HepG2 (cell line): ENCODE data around the gene SKIC2. TPM values are rescaled to one million over a fixed set of nuclear protein-coding genes. Genes with fewer than 3 reads are reported as not detected.

Source experiments
- ADNP ChIP-seq: sonication (generic); formaldehyde crosslinking; IDR thresholded peaks from 2 replicates; pipeline ENCODE4 v1.4.0; 2020; ENCODE audit warnings: missing genetic modification reagents
- FLYWCH1 ChIP-seq: sonication (generic); formaldehyde crosslinking; IDR thresholded peaks from 2 replicates; pipeline ENCODE4 v1.8.1; 2023; ENCODE audit warnings: mild to moderate bottlenecking, missing genetic modification reagents
- FOXP1 ChIP-seq, 2 experiments: fragments of 450-650 bp in 1 of 2; IDR thresholded peaks; 2 replicates each; pipeline ENCODE4 v1.6.1; 2017 to 2018; ENCODE audit warnings: antibody characterized with exemption in 1 of 2
- JUND ChIP-seq: sonication (generic); formaldehyde crosslinking; IDR thresholded peaks from 2 replicates; pipeline ENCODE4 v1.8.0; 2022; ENCODE audit warnings: mild to moderate bottlenecking, missing genetic modification reagents
- RFX3 ChIP-seq: IDR thresholded peaks from 2 replicates; pipeline ENCODE4 v1.6.1; 2016; ENCODE audit warnings: missing biosample characterization, missing genetic modification reagents
- SCMH1 ChIP-seq: sonication (generic); formaldehyde crosslinking; IDR thresholded peaks from 2 replicates; pipeline ENCODE4 v1.9.0; 2021; ENCODE audit warnings: missing genetic modification reagents, mild to moderate bottlenecking, borderline replicate concordance
- SMAD1 ChIP-seq: sonication (generic); formaldehyde crosslinking; IDR thresholded peaks from 2 replicates; pipeline ENCODE4 v1.4.0; 2020; ENCODE audit warnings: missing genetic modification reagents, low read depth, mild to moderate bottlenecking, borderline replicate concordance
- SNAI1 ChIP-seq: sonication (generic); formaldehyde crosslinking; IDR thresholded peaks from 2 replicates; pipeline ENCODE4 v1.5.0; 2020; ENCODE audit warnings: mild to moderate bottlenecking, missing genetic modification reagents, borderline replicate concordance
- YEATS4 ChIP-seq: sonication (generic); formaldehyde crosslinking; IDR thresholded peaks from 2 replicates; pipeline ENCODE4 v1.4.0; 2020; ENCODE audit warnings: missing genetic modification reagents, borderline replicate concordance
- YY1 ChIP-seq: IDR thresholded peaks from 2 replicates; pipeline ENCODE4 v1.6.1; 2011; ENCODE audit warnings: low read length, low read depth, moderate library complexity, mild to moderate bottlenecking; ENCODE audit not compliant: insufficient read depth, insufficient replicate concordance
- ZBTB3 ChIP-seq: sonication (generic); formaldehyde crosslinking; IDR thresholded peaks from 2 replicates; pipeline ENCODE4 v1.4.0; 2020; ENCODE audit warnings: low read depth, mild to moderate bottlenecking, moderate library complexity, missing genetic modification reagents, borderline replicate concordance
- ZBTB42 ChIP-seq: sonication (generic); formaldehyde crosslinking; IDR thresholded peaks from 2 replicates; pipeline ENCODE4 v1.5.0; 2020; ENCODE audit warnings: mild to moderate bottlenecking, missing genetic modification reagents
- ZFY ChIP-seq: sonication (generic); formaldehyde crosslinking; IDR thresholded peaks from 2 replicates; pipeline ENCODE4 v1.4.0; 2020; ENCODE audit warnings: missing genetic modification reagents
- ZMYM2 ChIP-seq: sonication (generic); formaldehyde crosslinking; IDR thresholded peaks from 2 replicates; pipeline ENCODE4 v1.8.0; 2022; ENCODE audit warnings: mild to moderate bottlenecking, missing genetic modification reagents
- ZNF10 ChIP-seq: sonication (generic); formaldehyde crosslinking; IDR thresholded peaks from 2 replicates; pipeline ENCODE4 v1.4.0; 2020; ENCODE audit warnings: mild to moderate bottlenecking, low read depth, missing genetic modification reagents, borderline replicate concordance
- polyA plus RNA-seq, 8 experiments: library from polyadenylated mRNA; depleted of rRNA in 3 of 8; stranded (reverse) in 7 of 8; unstranded in 1 of 8; fragments of >200 nt; fragmentation: Illumina TruSeq in 4 of 8; extraction: Trizol in 4 of 8; gene quantifications; 2 replicates each; pipeline versions ENCODE4 v1.2.1 to v1.2.3, GENCODE V29; 2011 to 2016; ENCODE audit warnings: low read depth in 4 of 8, missing spikeins in 1 of 8, mixed read lengths in 1 of 8; ENCODE audit not compliant: insufficient read depth in 1 of 8
- total RNA-seq, 5 experiments: library from RNA; depleted of rRNA; stranded (reverse); fragments of >200 nt; fragmentation: Illumina TruSeq; extraction: Trizol; gene quantifications; 2 replicates each; pipeline ENCODE4 v1.2.3, GENCODE V29; 2016; ENCODE audit warnings: low read depth in 1 of 5
- TF ChIP-seq, protein P1 (sequence below): sonication (generic); formaldehyde crosslinking; IDR thresholded peaks from 2 replicates; pipeline ENCODE4 v1.5.0; 2020; ENCODE audit warnings: missing genetic modification reagents, mild to moderate bottlenecking, borderline replicate concordance
- TF ChIP-seq, protein P2 (sequence below): sonication (generic); formaldehyde crosslinking; IDR thresholded peaks from 2 replicates; pipeline ENCODE4 v1.5.1; 2020; ENCODE audit warnings: missing genetic modification reagents, mild to moderate bottlenecking, borderline replicate concordance
- TF ChIP-seq, protein P3 (sequence below): conservative IDR thresholded peaks from 2 replicates; pipeline ENCODE4 v1.6.1; 2018; ENCODE audit warnings: missing genetic modification reagents
- TF ChIP-seq, protein P4 (sequence below), 2 experiments: sonication (generic) in 1 of 2; formaldehyde crosslinking in 1 of 2; IDR thresholded peaks; 2 replicates each; pipeline versions ENCODE4 v1.4.0 to v1.6.1; 2018 to 2020; ENCODE audit warnings: missing genetic modification reagents in 2 of 2, borderline replicate concordance in 1 of 2, low read depth in 1 of 2, mild to moderate bottlenecking in 1 of 2, missing biosample characterization in 1 of 2
- TF ChIP-seq, protein P5 (sequence below): sonication (generic); formaldehyde crosslinking; IDR thresholded peaks from 2 replicates; pipeline ENCODE4 v1.4.0; 2020; ENCODE audit warnings: mild to moderate bottlenecking, missing genetic modification reagents
- TF ChIP-seq, protein P6 (sequence below): sonication (generic); formaldehyde crosslinking; IDR thresholded peaks from 2 replicates; pipeline ENCODE4 v1.5.0; 2020; ENCODE audit warnings: mild to moderate bottlenecking, missing genetic modification reagents

The SKIC2 gene
- total and polyA plus RNA-seq, 2 of the 13 experiments (the other 11 are each of a cell fraction or from before 2014, with no cell fraction given), result 67.1 to 68.4 TPM

DNA sequence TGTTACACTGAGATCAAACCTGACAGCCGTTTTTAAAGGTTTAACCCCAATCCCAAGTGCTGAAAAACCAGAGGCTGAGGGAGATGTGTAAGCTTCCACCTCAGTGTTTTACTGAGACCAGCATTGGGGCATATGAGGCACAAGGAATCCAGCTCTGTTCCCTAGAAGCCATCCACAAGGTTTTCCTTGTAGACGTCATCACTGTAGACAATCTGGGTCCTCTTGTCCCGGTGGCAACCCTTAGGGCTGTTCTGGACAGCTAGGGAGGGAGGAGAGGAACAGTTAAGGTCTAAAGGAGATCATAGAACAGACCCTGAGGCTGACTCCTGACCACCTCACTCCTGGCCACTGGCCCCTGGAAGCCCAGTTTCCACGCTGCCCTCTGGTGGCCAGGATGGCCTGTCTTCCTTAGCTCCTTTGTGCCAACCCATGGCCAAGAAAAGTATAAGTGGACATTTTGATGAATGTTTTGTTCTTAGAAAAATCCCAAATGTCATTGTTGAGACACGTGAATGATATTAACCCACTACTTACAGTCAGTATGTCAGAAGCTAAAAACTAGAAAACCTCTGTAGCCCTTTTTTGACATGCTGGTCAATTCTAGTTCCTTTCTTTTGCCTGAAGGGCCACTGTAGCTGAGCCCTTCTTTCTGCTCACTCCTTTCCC, 6.7 kb upstream of the SKIC2 start (continued):
- TF ChIP-seq, protein P1, sequence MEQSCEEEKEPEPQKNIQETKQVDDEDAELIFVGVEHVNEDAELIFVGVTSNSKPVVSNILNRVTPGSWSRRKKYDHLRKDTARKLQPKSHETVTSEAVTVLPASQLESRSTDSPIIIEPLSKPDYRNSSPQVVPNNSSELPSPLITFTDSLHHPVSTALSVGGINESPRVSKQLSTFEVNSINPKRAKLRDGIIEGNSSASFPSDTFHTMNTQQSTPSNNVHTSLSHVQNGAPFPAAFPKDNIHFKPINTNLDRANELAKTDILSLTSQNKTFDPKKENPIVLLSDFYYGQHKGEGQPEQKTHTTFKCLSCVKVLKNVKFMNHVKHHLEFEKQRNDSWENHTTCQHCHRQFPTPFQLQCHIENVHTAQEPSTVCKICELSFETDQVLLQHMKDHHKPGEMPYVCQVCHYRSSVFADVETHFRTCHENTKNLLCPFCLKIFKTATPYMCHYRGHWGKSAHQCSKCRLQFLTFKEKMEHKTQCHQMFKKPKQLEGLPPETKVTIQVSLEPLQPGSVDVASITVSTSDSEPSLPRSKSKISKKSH (CRISPR knock-in tag), result no peak
- TF ChIP-seq SNAI1 (CRISPR knock-in tag) (no peak), SMAD1 (CRISPR knock-in tag) (no peak), FOXP1 (IDR thresholded peaks at IDR 0.05) (no peak), FOXP1 (CRISPR knock-in tag; IDR thresholded peaks at IDR 0.05) (no peak), ZMYM2 (CRISPR knock-in tag) (no peak), ADNP (CRISPR knock-in tag) (no peak), RFX3 (CRISPR knock-in tag) (no peak), JUND (no peak), YY1 (no peak), FLYWCH1 (CRISPR knock-in tag) (no peak), SCMH1 (CRISPR knock-in tag) (no peak), ZBTB3 (CRISPR knock-in tag) (no peak), ZBTB42 (no peak), YEATS4 (CRISPR knock-in tag) (no peak), ZNF10 (CRISPR knock-in tag) (no peak), ZFY (CRISPR knock-in tag) (no peak; the same call in 1 of the 2 replicates)
- TF ChIP-seq, protein P2, sequence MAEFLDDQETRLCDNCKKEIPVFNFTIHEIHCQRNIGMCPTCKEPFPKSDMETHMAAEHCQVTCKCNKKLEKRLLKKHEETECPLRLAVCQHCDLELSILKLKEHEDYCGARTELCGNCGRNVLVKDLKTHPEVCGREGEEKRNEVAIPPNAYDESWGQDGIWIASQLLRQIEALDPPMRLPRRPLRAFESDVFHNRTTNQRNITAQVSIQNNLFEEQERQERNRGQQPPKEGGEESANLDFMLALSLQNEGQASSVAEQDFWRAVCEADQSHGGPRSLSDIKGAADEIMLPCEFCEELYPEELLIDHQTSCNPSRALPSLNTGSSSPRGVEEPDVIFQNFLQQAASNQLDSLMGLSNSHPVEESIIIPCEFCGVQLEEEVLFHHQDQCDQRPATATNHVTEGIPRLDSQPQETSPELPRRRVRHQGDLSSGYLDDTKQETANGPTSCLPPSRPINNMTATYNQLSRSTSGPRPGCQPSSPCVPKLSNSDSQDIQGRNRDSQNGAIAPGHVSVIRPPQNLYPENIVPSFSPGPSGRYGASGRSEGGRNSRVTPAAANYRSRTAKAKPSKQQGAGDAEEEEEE, result no peak
- TF ChIP-seq, protein P3, sequence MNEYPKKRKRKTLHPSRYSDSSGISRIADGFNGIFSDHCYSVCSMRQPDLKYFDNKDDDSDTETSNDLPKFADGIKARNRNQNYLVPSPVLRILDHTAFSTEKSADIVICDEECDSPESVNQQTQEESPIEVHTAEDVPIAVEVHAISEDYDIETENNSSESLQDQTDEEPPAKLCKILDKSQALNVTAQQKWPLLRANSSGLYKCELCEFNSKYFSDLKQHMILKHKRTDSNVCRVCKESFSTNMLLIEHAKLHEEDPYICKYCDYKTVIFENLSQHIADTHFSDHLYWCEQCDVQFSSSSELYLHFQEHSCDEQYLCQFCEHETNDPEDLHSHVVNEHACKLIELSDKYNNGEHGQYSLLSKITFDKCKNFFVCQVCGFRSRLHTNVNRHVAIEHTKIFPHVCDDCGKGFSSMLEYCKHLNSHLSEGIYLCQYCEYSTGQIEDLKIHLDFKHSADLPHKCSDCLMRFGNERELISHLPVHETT, result no peak
- TF ChIP-seq, protein P4, sequence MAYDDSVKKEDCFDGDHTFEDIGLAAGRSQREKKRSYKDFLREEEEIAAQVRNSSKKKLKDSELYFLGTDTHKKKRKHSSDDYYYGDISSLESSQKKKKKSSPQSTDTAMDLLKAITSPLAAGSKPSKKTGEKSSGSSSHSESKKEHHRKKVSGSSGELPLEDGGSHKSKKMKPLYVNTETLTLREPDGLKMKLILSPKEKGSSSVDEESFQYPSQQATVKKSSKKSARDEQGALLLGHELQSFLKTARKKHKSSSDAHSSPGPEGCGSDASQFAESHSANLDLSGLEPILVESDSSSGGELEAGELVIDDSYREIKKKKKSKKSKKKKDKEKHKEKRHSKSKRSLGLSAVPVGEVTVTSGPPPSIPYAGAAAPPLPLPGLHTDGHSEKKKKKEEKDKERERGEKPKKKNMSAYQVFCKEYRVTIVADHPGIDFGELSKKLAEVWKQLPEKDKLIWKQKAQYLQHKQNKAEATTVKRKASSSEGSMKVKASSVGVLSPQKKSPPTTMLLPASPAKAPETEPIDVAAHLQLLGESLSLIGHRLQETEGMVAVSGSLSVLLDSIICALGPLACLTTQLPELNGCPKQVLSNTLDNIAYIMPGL (CRISPR knock-in tag; IDR thresholded peaks at IDR 0.05; ENCODE audit: borderline replicate concordance in 1 of 2, low read depth in 1 of 2), result peak in 1 of 2 experiments; percentile 49; a peak in 2 of 4 replicates
- TF ChIP-seq, protein P5, sequence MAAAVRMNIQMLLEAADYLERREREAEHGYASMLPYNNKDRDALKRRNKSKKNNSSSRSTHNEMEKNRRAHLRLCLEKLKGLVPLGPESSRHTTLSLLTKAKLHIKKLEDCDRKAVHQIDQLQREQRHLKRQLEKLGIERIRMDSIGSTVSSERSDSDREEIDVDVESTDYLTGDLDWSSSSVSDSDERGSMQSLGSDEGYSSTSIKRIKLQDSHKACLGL (CRISPR knock-in tag), result no peak
- TF ChIP-seq, protein P6, sequence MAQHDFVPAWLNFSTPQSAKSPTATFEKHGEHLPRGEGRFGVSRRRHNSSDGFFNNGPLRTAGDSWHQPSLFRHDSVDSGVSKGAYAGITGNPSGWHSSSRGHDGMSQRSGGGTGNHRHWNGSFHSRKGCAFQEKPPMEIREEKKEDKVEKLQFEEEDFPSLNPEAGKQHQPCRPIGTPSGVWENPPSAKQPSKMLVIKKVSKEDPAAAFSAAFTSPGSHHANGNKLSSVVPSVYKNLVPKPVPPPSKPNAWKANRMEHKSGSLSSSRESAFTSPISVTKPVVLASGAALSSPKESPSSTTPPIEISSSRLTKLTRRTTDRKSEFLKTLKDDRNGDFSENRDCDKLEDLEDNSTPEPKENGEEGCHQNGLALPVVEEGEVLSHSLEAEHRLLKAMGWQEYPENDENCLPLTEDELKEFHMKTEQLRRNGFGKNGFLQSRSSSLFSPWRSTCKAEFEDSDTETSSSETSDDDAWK (CRISPR knock-in tag), result no peak
